B cell (primary cell): ENCODE data around the gene ABCC5.

Source experiments
- EZH2 ChIP-seq: IDR thresholded peaks from 2 replicates; pipeline ENCODE4 v1.6.1; 2012; ENCODE audit warnings: borderline replicate concordance, low read depth, mild to moderate bottlenecking, moderate library complexity, low read length; ENCODE audit not compliant: insufficient read depth, poor library complexity, severe bottlenecking
- TF ChIP-seq, protein P1 (sequence below): fragments of 200-600 bp; IDR thresholded peaks from one replicate; pipeline ENCODE4 v1.8.0; 2022; ENCODE audit warnings: antibody characterized with exemption, mild to moderate bottlenecking

DNA sequence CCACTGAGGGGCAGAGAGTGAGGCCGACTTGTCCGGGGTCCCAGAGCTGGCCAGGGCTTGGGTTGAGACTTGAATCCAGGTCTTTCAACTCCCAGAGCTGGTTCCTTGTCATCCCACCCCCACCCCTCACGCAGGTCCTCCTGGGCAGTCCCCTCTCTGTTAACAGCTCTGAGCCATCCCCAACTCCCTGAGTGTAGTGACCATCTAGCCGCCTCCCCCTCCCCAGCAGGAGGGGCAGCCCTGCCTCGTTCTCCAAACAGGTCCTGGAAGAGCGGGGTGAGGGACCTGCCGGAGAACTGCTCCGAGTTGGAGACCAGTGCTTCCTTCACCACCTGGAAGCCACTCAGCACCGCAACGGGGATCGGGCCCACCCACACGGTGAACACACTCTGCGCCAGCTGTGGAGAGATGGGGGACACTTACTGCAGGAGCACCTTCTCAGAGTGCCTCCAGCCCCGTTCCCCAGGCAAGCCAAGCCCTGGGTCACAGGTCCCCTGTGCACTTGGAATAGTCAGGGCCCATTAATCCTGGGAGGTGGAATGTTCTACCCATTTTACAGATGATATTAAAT is 108.6 kb downstream of the ABCC5 start:
- TF ChIP-seq, protein P1, sequence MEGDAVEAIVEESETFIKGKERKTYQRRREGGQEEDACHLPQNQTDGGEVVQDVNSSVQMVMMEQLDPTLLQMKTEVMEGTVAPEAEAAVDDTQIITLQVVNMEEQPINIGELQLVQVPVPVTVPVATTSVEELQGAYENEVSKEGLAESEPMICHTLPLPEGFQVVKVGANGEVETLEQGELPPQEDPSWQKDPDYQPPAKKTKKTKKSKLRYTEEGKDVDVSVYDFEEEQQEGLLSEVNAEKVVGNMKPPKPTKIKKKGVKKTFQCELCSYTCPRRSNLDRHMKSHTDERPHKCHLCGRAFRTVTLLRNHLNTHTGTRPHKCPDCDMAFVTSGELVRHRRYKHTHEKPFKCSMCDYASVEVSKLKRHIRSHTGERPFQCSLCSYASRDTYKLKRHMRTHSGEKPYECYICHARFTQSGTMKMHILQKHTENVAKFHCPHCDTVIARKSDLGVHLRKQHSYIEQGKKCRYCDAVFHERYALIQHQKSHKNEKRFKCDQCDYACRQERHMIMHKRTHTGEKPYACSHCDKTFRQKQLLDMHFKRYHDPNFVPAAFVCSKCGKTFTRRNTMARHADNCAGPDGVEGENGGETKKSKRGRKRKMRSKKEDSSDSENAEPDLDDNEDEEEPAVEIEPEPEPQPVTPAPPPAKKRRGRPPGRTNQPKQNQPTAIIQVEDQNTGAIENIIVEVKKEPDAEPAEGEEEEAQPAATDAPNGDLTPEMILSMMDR = no peak
- no peak for TF ChIP-seq EZH2
